NCI-H1092 treated with DMSO at 0.1 percent for 48 hours (cell line): ENCODE measurements around the gene SCRN1.

ENCODE experiments used
- DNase-seq: peaks from one replicate; lab custom pipeline; 2025; lab: John Stamatoyannopoulos, UW

SCRN1 gene, protein sequence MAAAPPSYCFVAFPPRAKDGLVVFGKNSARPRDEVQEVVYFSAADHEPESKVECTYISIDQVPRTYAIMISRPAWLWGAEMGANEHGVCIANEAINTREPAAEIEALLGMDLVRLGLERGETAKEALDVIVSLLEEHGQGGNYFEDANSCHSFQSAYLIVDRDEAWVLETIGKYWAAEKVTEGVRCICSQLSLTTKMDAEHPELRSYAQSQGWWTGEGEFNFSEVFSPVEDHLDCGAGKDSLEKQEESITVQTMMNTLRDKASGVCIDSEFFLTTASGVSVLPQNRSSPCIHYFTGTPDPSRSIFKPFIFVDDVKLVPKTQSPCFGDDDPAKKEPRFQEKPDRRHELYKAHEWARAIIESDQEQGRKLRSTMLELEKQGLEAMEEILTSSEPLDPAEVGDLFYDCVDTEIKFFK

DNA sequence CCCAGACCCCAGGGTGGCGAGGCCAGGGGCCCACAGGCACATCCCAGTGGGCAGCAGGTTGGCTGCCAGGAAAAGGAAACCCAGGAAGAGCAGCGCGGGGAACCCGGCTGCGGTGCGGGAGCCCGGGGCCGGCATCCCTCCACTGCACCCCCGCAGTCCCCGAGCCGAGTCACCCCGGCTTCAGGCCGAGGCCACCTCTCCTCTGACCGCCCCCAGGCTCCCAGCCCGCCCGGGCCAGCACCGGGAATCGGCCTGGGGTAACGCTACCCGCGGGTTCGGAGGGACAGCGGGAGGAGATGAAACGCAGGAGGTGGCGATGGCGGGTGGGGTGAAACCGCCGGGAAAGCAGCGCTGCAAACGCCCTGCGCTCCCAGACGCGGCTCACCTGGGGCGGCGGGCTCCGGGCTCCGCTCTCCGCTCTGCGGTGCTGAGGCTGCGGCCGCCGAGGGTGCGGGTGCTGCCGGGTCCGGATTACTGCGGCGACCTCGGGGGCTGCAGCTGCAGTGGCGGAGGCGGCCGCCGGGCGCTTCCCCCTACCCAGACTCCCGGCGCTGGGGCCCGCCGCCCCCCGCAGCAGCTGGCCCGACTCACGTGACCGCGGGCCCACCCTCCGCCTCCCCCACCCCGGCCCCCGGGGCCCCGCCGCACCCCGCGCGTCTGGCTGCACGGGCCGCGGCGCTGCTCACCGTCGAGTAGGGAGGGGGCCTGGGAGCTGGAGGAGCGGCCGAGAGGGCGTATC, at the start of gene SCRN1:
Gene SCRN1 (minus strand): TSS at position 545 of the 739 bp plus-strand sequence. CDS start 20,734 bp downstream, outside the sequence.
- DNase-seq: peak; percentile 44

DNA sequence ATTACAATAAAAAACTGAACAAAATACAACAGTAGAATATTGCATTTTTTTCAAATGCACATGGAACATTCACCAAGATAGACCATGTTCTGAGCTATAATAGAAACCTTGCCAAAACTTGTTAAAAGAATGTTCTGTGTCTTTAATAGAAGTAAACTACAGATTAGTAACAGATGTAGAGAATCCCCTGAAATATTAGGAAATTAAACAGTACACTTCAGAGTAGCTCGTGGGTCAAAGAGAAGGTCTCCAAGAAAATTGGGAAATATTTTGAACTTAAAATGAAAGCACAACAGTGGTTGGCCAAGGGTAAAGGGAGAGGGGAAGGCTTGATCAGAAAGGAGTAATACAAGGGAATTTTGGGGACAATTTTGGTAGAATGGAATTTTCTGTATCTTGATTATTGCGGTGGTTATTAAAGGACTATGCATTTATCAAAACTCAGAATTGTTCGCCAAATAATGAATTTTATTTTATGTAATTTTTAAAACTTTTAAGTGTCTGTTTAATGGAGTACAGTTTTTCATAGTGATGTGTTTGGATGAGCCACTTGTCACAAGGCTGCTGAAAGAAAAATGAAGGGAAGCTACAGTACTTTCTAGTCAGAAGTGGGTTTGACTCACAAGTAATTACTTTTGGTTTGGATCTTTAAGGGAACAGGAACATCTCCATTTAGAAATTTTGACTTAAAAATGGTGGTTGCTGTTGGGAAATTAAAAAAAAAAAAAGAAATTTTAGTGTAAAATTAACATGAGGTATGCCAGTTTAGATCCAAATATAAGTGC, 48.8 kb upstream of the SCRN1 start:
- DNase-seq: no peak

DNA sequence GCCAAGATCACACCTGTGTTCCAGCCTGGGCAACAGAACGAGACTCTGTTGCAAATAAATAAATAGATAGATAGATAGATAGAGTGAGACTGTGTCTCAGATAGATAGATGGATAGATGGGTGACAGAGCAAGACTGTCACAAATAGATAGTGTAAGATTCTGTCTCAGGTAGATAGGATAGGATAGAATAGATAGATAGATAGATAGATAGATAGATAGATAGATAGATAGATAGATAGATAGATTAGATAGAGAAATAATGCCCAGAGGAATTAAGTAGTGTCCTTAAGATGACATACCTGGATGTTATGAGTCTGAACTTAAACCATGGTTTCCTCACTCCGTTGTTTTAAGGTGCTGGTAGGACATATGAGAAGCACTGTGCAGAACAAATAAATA, 46.6 kb upstream of the SCRN1 start:
- no peak for DNase-seq

DNA sequence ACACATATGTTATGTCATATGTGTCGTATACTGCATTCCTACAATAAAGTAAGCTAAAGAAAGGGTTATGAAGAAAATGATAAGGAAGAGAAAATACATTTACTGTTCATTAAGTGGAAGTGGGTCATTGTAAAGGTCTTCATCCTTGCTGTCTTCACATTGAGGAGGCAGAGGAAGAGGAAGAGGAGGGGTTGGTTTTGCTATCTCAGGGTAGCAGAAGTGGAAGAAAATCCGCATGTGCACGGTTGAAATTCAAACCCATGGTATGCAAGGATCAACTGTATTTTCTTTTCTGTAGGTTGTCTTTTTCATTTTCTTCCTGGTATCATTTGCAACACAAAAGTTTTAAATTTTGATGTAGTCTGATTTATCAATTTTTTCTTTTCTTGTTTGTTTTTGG, 44.9 kb upstream of the SCRN1 start:
- no peak for DNase-seq

DNA sequence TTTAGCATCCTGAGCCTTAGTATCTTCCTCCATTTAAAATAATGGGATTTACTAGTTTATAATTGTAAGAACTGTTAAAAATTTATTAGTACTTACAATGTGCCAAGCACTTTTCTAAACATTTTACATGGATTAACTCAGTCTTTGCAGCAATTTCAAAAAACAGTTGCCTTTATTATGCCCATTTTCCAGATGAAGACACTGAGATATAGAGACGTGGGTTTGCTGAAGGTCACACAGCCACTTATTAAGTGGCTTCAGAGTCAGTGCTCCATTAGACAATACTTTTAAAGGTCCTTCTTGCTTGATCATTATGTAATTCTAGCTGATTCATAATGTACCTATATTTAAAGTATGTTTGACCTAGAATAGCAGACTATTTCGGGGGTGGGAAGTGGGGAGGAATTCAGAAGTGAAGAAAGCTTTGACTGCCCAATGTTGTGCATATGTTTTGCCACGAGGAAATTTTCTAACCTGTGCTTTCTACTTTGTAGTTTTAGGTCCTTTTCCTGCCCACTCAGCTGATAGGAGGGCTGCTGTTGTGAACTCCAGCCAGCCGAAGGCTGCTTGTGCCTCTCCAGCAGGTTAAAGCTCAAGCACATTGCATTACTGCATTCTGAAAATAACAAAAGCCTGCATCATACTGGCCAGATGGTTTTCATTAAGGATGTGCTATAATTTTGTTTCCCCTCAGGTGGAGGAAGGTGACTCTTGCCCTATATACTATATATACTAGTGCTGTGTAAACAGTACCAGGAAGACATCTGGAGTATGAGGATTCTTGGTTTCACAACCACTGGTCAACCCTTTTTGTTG, 42.9 kb upstream of the SCRN1 start:
- no peak for DNase-seq

DNA sequence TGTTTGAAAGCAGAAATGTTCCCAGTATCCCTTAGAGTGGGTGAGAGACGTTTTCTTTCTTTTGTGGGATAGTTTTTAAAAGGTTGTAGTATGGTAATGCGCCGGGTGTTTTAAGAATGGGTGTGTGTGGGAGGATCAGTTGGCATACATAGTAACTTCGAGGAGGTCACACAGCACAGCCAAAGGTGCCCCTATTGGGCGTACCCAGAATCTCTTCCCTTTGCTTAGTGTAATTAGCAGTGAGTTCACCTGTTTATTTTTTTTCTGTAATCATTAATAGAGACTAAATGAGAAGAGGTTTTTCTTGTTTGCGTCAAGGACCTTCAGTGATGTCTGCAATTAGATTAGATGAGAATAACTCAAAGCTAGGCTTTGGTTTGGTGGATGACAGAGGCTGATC, 40.1 kb upstream of the SCRN1 start:
- no peak for DNase-seq

DNA sequence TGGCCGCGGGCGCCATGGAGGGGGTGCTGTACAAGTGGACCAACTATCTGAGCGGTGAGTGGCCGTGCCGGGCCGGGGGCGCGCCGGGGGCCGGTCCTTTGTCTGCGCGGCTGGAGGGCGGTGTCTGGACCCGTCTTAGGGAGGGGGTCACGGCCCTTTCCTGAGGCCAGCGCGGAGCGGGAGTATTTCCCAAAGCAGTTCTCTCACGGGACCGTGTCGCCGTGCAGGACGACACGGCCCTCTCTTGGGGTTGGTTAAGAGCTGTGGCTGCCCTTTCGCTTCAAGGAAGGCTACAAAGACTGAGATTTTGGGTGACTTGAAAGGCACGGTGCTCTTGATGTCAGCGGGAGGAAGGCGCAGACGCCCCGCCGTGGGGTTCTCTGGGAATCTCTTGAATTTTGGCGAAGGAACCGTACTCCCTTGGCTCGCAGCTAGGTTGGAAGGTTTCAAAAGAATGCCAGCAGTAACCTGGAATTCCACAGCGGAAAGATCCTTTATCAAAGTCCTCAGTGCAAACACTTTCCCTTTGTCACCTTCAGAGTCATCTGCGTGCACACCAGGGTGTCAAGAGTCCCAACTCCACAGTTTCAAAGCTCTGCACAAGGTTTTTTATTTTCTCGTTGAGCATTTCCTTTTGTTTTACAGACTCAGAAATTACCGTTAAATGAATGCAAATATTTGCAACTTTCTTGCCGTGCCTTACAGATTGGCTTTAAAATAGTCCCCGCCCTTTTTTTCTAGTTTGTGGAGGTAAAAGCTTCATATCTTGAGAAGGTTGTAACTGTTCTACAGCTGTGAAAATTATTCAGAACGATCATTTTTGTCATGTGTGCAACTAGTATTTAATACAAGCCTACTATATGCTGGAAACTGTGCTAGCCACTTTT, 39.4 kb upstream of the SCRN1 start:
- no peak for DNase-seq

DNA sequence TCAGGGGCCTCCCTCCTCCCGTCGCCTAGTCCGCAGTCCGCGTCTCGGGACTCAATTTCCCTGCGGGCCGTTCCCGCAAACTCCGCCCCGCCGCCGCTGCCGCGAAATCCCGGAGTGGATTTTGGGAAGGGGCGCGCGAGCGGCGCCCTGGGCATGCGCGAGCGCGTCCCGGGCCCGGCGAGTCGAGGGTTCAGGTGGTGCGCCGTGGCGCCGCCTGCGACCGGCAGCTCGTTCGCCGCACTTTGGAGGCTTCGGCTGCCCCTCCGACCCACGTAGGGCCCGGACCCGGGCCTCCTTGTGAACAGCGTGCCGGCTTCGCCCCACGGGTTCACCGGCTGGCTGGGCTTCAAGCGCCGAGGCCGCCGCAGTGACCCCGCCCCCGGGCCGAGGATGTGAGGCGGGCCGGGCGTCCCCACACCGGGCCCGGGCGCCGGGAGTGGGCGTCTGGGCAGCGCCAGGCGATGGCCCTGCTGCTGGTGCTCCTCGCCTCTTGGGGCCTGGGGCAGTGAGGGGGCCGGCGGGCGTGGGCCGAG, 38.7 kb upstream of the SCRN1 start, which contains the start of gene PLEKHA8:
Gene PLEKHA8 (plus strand): TSS at position 197 of the 533 bp plus-strand sequence. CDS start 351 bp downstream, outside the sequence.
- peak; percentile 88 for DNase-seq

DNA sequence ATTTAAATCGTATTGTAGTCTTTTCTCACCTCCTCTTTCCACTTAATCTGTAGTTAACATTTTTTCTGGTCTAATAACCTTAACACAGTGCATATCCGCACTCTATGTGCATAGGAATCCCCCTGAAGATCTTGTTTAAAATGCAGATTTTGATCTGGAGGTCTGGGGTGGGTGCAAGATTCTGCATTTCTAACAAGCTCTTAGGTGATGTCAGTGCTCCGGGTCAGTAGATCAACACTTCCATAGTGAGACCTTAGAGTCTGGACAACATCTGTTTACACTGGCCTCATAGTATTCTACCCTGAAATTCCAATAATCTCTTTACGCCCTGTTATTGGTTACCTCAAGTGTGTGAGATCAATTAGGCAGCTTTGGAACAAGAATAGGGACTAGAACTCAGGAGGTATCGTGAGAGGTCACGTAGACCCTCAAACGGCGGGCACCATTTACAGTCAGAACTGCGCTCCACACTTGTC, 38.2 kb upstream of the SCRN1 start:
- no peak for DNase-seq

DNA sequence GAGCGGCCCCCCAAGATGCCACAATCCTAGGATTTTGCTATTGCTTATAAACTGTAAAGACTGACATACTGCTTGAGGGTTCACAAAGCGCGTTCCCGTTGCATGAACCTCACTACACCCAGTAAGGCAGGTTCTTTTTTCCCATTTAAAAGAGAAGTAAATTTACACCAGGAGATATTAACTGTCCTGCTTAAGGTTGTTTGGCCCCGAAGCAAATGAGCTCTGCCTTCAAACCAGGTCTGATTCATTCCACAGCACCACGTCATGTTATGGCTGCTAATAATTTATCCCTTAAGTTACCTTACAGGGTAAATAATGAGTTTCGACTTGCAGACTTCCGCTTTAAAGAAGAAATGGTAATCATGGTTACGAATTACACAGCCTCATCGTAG, 37.5 kb upstream of the SCRN1 start:
- DNase-seq: no peak

DNA sequence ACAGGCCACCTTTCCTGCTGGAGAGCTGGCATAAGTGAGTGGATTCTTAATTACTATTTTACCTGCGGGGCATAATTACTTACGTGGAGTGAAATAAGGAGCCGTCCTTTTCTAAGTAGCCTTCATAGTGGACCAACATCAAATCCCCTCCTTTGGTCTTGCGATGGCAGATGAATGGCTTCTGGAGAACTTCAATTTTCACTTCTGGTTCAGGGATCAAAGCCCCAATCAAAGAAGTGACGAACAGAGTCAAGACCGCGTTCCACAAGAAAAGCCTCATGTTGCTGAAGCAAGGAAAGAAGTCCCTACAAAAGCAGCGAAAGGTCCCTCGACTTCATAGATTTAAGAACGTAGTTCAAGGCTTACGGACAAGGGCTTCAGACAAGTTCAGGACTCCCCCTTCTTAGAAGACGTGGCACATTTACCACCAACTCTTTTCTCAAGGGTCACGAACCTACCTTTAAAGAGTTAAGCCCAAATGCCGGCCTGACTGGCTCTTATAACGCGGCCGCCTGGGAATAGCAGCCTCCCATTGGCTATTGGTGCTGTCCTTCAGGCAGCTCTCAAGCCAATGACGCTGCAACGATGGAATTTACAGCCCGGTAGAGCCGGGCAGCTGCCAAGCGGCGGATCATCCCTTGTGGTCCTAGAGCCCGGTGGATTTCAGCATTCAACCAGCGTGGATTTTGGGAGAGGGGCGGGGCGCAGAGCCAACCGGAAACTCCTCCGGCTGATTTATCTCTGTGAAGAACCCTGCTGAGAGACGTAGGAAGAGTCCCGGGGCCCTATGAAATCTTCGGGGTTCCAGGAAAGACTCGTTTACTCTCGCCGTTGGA, 36.8 kb upstream of the SCRN1 start, which contains the start of gene FKBP14:
Gene FKBP14 (minus strand): TSS at position 474 of the 836 bp plus-strand sequence. CDS start 194 bp downstream, at position 280.
- DNase-seq: peak; percentile 99

DNA sequence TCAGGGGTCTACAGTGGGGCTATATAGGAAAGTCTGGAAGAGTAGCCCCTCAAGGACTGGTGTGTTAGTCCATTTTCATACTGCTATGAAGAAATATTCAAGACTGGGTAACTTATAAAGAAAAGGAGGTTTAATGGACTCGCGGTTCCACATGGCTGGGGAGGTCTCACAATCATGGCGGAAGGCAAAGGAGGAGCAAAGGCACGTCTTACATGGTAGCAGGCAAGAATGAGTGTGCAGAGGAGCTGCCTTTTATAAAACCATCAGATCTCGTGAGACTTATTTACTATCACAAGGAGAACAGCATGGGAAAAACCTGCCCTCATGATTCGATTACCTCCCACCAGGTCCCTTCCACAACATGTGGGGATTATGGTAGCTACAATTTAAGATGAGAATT, 33.9 kb upstream of the SCRN1 start:
- no peak for DNase-seq

DNA sequence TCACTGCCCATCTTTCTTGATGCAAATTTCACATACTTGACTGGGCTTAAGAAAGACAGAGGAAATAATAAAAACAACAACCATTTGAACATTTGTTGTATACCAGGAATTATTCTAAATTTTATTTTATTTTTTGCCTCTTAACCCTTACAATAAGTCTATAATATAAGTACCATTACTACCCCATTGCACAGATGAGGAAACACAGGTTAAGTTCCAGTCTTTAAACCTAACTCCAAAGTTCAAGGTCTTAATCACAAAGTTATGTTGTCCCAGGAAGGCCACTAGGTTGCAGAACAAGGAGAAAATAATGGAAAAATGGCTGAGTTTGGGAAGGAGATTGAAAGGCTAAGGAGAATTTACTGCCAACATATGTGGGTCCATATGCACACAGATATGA, 33.4 kb upstream of the SCRN1 start:
- no peak for DNase-seq

DNA sequence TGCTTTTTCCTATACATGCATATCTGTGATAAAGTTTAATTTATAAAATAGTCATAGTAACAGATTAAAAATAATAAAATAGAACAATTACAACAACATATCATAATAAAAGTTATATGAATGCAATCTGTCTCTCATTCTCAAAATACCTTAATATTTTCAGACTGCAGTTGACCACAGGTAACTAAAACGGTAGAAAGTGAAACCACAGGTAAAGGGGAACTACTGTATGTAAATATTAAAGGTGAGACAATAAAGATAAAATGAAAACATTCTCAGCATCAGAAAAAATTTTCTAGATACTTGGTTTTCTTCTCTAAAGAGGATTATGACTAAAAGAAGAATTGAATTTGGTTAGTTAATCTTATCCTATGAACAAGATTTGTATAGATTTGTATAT, 30.9 kb upstream of the SCRN1 start:
- no peak for DNase-seq

DNA sequence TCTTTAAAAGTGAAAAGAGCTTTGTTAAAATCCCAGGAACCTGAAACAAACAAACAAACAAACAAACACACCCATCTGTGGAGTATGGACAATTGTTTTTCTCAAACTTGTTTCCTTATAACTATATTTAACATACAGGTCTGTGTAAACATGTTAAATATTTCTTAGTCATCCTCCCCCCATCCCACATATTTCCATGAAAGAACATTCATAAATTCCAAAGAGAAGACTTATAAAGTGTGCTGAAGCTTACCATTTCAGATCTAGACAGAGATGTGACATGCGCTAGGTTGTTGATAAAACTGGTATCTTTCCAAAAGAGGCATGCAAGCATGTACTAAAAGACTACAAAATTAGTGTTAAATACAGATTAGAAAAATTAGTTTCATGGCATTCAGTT, 30.4 kb upstream of the SCRN1 start:
- no peak for DNase-seq

DNA sequence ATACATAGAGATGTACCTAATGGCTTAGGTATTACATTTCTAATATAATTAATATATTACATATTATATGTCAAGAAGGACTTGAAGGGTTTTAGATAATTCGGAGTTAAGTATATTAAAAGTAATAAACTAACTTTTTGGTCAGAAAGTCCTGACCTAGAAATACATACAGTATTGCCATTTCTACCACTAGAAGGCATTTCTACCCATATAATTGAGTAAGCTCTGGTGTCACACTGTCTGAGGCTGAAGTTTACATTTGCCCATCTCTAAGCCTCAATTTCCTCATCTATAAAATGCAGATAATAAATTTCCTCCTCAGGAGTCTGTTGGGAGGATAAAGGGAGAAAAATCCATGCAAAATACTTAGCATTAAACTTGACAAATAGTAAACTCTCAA, 29.8 kb upstream of the SCRN1 start:
- DNase-seq: no peak

DNA sequence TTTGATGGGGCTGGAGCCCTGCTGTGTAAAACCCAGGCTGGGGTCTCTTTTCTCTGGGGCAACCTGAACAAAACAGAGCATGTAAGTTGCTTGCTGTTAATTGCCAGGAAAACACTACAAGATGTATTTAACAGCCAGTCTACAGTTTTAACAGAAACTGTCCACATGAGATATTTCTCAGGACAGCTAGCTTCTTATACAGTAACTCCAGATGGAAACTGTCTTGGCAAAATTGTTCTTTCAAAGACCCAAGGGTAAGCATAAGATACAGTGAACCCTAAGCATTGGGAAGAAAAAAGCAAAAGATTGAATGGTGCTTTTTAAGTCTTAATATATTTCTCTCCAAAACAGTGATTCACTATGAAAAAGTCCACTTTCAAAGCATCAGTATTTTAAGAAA, 28.9 kb upstream of the SCRN1 start:
- DNase-seq: no peak

DNA sequence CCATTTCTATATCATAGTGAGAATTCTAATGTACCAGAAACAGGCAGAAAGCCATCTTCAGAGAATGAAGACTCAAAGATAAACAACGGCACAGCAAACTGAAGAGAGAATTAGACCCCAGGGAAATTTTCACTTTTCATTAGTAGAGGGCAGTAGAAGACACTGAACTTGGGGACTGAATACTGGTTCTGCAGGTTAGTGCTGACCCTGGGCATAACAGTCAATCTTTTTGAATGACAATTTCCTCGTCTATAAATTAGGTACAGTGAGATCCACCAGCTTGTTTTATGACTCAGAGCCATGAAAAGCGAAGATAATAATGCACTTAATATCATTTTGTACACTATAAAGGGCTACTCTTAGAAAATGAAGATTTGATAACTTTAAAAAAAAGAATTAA, 23.2 kb upstream of the SCRN1 start:
- DNase-seq: no peak

DNA sequence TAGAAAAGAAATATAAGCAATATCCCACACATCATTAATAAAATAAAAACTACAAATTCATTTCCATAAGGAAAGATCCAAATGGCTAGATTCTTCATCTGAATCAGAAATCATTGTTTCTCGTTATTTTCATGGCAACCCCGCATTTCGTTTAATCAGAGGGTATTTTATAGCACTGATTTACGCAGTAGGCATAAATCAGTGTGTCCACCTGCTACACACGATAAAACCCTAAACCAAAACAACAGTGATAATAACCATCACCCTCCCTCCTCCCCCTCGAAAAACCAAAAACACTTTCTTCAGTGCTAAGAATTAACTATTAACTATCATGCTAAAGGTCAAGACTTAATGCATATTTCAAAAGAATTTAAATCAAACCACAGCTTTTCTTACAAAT, 20.4 kb upstream of the SCRN1 start:
- no peak for DNase-seq
